GM23248 (cell line): Measurements from ENCODE around the gene APBA3.

Experiments
- EZH2 ChIP-seq: fragments of 200-600 bp; sonication (generic); IDR thresholded peaks from 2 replicates; pipeline ENCODE4 v1.6.1; 2018; ENCODE audit warnings: antibody characterized with exemption, mild to moderate bottlenecking; ENCODE audit not compliant: insufficient read depth, poor library complexity, severe bottlenecking
- EZH2phosphoT487 ChIP-seq: fragments of 200-600 bp; sonication (generic); IDR thresholded peaks from 2 replicates; pipeline ENCODE4 v1.6.1; 2018; ENCODE audit warnings: antibody characterized with exemption, moderate library complexity, mild to moderate bottlenecking, low read depth; ENCODE audit not compliant: insufficient read depth

GRCh38 chr19:3766520-3766919, 5.0 kb upstream of the APBA3 start:
- no peak for TF ChIP-seq EZH2
- TF ChIP-seq EZH2phosphoT487, result no peak
